ENCODE measurements around the gene B3GALNT2. TPM values are rescaled to one million over a fixed set of nuclear protein-coding genes. Genes with fewer than 3 reads are reported as not detected.
A peak's percentile ranks its signal among the peaks of the same experiment; 100 is the strongest.

Gene B3GALNT2
- total RNA-seq, 2 experiments from 2014 or later, result 10.6 to 10.7 TPM

- no peak overlapping the region for H3K27ac Mint-ChIP-seq
- DNase-seq, result no peak
- H3K4me3 Mint-ChIP-seq, result no peak overlapping the region
- no peaks in the 10 kb centered on the region for H3K36me3 Mint-ChIP-seq
- H3K4me1 Mint-ChIP-seq, result no peaks in the 10 kb centered on the region
- no peaks in the 10 kb centered on the region for H3K9me3 Mint-ChIP-seq
- POLR2A ChIA-PET, result no interaction called here
- ATAC-seq (ENCODE audit: low read depth), result no peak
- H3K27me3 Mint-ChIP-seq, result peaks cover 22% of the 10 kb centered on the region
These were observed 11.7 kb upstream of the B3GALNT2 start for GRCh38 chr1:235515844-235516512.

GRCh38 chr1:235513495-235514366 lies 9.5 kb upstream of the B3GALNT2 start:
- Mint-ChIP-seq H3K27ac (no peak overlapping the region), H3K4me3 (no peak overlapping the region), H3K27me3 (peaks cover 23% of the 10 kb centered on the region), H3K9me3 (no peaks in the 10 kb centered on the region), H3K4me1 (no peaks in the 10 kb centered on the region), H3K36me3 (no peaks in the 10 kb centered on the region)
- POLR2A ChIA-PET, result interaction anchor here (0.6 kb wide), 1 partner anchor 557 kb away, joined by 5 read pairs; no protein-coding TSS in a partner anchor
- ATAC-seq (ENCODE audit: low read depth), result peak; percentile 60
- DNase-seq, result no peak

- DNase-seq (no peak), ATAC-seq (ENCODE audit: low read depth) (no peak)
- no peak overlapping the region for H3K4me3 Mint-ChIP-seq
- no peaks in the 10 kb centered on the region for H3K4me1 Mint-ChIP-seq
- POLR2A ChIA-PET, result no interaction called here
- H3K27ac Mint-ChIP-seq, result no peak overlapping the region
- H3K36me3 Mint-ChIP-seq, result no peaks in the 10 kb centered on the region
- H3K27me3 Mint-ChIP-seq, result peaks cover 27% of the 10 kb centered on the region
- no peaks in the 10 kb centered on the region for H3K9me3 Mint-ChIP-seq
These were observed 7.4 kb upstream of the B3GALNT2 start for GRCh38 chr1:235511470-235512240.

GRCh38 chr1:235510823-235511222 lies 6.6 kb upstream of the B3GALNT2 start:
- no peak for DNase-seq
- Mint-ChIP-seq H3K27ac (no peak overlapping the region), H3K4me3 (no peak overlapping the region), H3K36me3 (no peaks in the 10 kb centered on the region), H3K9me3 (no peaks in the 10 kb centered on the region), H3K4me1 (peaks cover 4% of the 10 kb centered on the region), H3K27me3 (peaks cover 23% of the 10 kb centered on the region)
- ATAC-seq (ENCODE audit: low read depth), result no peak
- POLR2A ChIA-PET, result no interaction called here

- H3K4me3 Mint-ChIP-seq, result no peak overlapping the region
- DNase-seq (no peak), ATAC-seq (ENCODE audit: low read depth) (no peak)
- H3K27me3 Mint-ChIP-seq, result peaks cover 20% of the 10 kb centered on the region
- POLR2A ChIA-PET, result no interaction called here
- H3K36me3 Mint-ChIP-seq, result no peaks in the 10 kb centered on the region
- no peak overlapping the region for H3K27ac Mint-ChIP-seq
- no peaks in the 10 kb centered on the region for H3K9me3 Mint-ChIP-seq
- peaks cover 11% of the 10 kb centered on the region for H3K4me1 Mint-ChIP-seq
These were observed 3.4 kb upstream of the B3GALNT2 start for GRCh38 chr1:235507623-235508022.

- no peaks in the 10 kb centered on the region for H3K9me3 Mint-ChIP-seq
- ATAC-seq (ENCODE audit: low read depth) (peak; percentile 87), DNase-seq (peak; percentile 98)
- POLR2A ChIA-PET, result interaction anchor here (0.6 to 2.1 kb wide), 11 partner anchors 28 to 1026 kb away, joined by 3 to 7 read pairs (median 4); partner anchors contain the start of genes RBM34 and TARBP1
- peak overlapping the region; percentile 90 for H3K4me3 Mint-ChIP-seq
- peaks cover 9% of the 10 kb centered on the region for H3K27me3 Mint-ChIP-seq
- peaks cover 20% of the 10 kb centered on the region for H3K4me1 Mint-ChIP-seq
- peak overlapping the region; percentile 92 for H3K27ac Mint-ChIP-seq
- H3K36me3 Mint-ChIP-seq, result no peaks in the 10 kb centered on the region
These were observed 406 bp upstream of the B3GALNT2 start for GRCh38 chr1:235504494-235505222.

- Mint-ChIP-seq H3K27ac (peak overlapping the region; percentile 84), H3K9me3 (no peaks in the 10 kb centered on the region), H3K4me3 (peak overlapping the region; percentile 94), H3K27me3 (peaks cover 4% of the 10 kb centered on the region), H3K36me3 (no peaks in the 10 kb centered on the region), H3K4me1 (peaks cover 20% of the 10 kb centered on the region)
- POLR2A ChIA-PET, result interaction anchor here (1.0 to 2.1 kb wide), 5 partner anchors 32 to 1025 kb away, joined by 3 to 7 read pairs (median 5); partner anchors contain the start of genes RBM34 and TARBP1
- DNase-seq (no peak), ATAC-seq (ENCODE audit: low read depth) (no peak)
These were observed 690 bp downstream of the B3GALNT2 start for GRCh38 chr1:235503403-235504121.

- ATAC-seq (ENCODE audit: low read depth), result no peak
- POLR2A ChIA-PET, result interaction anchor here (1.8 to 2.1 kb wide), 2 partner anchors 342 to 1024 kb away, joined by 5 to 7 read pairs; partner anchors contain the start of genes RBM34 and TARBP1
- peak overlapping the region; percentile 84 for H3K27ac Mint-ChIP-seq
- H3K27me3 Mint-ChIP-seq, result peaks cover 4% of the 10 kb centered on the region
- H3K4me1 Mint-ChIP-seq, result peaks cover 20% of the 10 kb centered on the region
- DNase-seq, result no peak
- no peaks in the 10 kb centered on the region for H3K9me3 Mint-ChIP-seq
- H3K4me3 Mint-ChIP-seq, result peak overlapping the region; percentile 94
- H3K36me3 Mint-ChIP-seq, result no peaks in the 10 kb centered on the region
These were observed 1.4 kb downstream of the B3GALNT2 start for GRCh38 chr1:235502601-235503402.

- DNase-seq, result no peak
- no peaks in the 10 kb centered on the region for H3K27me3 Mint-ChIP-seq
- no peaks in the 10 kb centered on the region for H3K9me3 Mint-ChIP-seq
- POLR2A ChIA-PET, result no interaction called here
- H3K4me3 Mint-ChIP-seq, result no peak overlapping the region
- H3K4me1 Mint-ChIP-seq, result peaks cover 16% of the 10 kb centered on the region
- no peaks in the 10 kb centered on the region for H3K36me3 Mint-ChIP-seq
- no peak for ATAC-seq (ENCODE audit: low read depth)
- no peak overlapping the region for H3K27ac Mint-ChIP-seq
These were observed 3.2 kb downstream of the B3GALNT2 start for GRCh38 chr1:235500971-235501540.

GRCh38 chr1:235495551-235495950 lies 8.7 kb downstream of the B3GALNT2 start:
- peaks cover 15% of the 10 kb centered on the region for H3K4me1 Mint-ChIP-seq
- no peak overlapping the region for H3K4me3 Mint-ChIP-seq
- ATAC-seq (ENCODE audit: low read depth) (no peak), DNase-seq (no peak)
- H3K27me3 Mint-ChIP-seq, result no peaks in the 10 kb centered on the region
- H3K36me3 Mint-ChIP-seq, result peaks cover 16% of the 10 kb centered on the region
- POLR2A ChIA-PET, result no interaction called here
- H3K9me3 Mint-ChIP-seq, result no peaks in the 10 kb centered on the region
- no peak overlapping the region for H3K27ac Mint-ChIP-seq

GRCh38 chr1:235495030-235495429 lies 9.2 kb downstream of the B3GALNT2 start:
- Mint-ChIP-seq H3K27me3 (no peaks in the 10 kb centered on the region), H3K9me3 (no peaks in the 10 kb centered on the region), H3K36me3 (peaks cover 16% of the 10 kb centered on the region), H3K27ac (no peak overlapping the region), H3K4me1 (peaks cover 14% of the 10 kb centered on the region), H3K4me3 (no peak overlapping the region)
- POLR2A ChIA-PET, result no interaction called here
- DNase-seq (no peak), ATAC-seq (ENCODE audit: low read depth) (no peak)
